T-helper 9 cell (primary cell): ENCODE data around the gene JMJD6.
A peak's percentile ranks its signal among the peaks of the same experiment; 100 is the strongest.

Experiments
- DNase-seq: peaks from one replicate; pipeline ENCODE4 v3.0.0-alpha.2; 2020

The JMJD6 gene

DNA sequence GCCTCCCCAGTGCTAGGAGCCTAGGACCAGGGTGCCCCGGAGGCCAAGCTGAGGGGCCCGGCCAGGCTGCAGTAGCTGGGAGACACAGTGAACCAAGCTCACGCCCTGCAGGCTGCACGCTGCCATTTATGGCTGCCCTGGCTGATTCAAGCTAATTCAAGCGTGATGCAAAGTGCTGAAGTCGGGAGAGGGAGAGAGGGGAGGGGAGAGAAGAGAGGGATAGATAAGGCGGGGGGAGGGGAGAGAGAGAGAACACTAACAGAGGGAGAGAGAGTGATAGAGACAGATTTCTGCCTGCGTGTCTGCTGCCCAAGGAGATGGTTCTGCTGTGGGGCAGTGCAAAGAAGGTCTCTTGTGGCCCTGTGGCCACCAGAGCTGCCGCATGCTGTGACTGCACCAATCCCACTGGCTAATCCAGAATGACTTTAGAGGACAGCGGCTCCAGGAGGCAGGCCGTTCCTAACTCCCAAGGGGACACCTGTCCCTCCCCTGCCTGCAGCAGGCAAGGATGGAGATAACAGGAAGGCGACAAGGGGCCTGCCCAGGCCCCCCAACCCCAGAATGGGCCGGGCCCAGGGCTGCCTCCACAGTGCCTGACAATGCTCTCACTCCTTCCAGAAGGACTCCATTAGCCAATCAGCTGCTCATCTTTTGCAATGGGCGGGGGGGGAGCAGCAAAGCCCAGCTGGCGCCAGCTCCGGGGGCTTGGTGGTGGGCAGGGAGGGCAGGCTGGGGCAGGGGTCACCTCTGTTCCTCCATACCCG lies 28.5 kb downstream of the JMJD6 start:
- DNase-seq, result no peak

DNA sequence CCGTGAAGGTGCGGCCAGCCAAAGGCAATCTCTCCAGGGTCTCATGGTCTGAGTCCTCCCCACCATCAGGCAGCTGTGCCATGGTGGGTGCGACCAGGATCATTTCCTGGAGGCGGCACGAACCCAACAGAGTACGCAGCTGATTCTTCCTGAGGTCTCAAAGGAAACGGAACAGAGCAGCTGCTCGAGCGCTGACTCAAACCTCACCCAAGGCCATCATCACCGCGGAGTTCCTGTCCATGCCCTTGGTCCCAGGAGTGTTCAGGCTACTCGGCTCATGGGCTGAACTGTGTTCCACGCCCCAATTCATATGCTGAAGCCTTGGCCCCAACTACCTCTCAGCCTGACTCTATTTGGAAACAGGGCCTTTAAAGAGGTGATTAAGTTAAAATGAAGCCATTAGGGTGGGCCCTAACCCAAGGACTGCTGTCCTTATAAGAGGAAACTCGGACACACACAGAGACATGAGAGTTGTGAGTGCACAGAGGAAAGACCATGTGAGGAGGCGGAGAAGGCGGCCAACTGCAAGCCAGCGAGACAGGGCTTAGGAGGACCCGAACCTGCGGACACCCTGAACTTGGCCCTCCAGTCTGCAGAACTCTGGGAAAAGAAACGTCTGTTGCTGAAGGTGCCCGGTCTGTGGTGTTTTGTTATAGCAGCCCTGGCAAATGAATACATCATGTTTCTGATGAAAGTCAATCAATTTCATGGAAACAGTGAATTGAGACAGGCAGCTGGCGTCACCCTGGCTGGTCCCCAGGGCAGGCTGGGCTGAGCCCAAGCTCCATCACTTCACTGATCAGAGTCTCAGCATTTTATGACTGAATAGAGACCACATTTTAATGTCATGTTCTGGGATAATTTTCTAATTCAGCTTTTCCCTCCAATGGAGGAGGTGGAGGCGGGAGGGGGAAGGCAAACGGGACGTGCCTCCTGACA lies 29.4 kb downstream of the JMJD6 start:
- DNase-seq, result no peak

DNA sequence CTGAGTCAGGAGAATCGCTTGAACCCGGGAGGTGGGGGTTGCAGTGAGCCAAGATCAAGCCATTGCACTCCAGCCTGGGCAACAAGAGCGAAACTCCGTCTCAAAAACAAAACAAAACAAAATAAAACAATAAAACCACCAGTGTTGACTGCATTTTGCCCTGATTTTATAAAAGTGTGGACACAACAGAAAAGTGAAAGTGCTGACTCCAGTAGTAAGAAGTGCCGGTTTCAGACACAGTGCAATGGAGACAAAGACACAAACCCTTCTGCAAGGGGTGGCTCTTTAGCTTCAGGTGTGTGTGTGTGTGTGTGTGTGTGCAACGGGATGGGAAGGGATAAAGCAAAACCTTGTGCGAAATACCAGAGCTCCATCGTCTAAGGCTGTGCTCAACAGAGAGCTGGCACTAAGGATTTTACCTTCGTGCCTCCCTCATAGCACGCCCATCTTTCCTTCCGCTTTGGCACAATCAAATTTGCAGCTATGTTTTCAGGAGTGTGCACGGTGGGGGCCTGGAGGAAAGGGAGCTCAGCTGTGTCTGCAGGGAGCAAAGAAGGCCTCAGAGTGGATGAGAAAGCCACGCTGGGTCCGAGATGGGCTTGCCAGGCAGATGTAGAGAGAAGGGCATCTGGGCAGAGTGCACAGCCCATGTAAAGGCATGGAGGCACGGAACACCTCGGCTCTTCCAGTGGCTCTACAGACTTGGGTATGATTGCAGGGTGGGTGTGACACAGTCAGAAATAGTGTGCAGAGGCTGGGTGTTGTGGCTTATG lies 31.2 kb downstream of the JMJD6 start:
- no peak for DNase-seq

DNA sequence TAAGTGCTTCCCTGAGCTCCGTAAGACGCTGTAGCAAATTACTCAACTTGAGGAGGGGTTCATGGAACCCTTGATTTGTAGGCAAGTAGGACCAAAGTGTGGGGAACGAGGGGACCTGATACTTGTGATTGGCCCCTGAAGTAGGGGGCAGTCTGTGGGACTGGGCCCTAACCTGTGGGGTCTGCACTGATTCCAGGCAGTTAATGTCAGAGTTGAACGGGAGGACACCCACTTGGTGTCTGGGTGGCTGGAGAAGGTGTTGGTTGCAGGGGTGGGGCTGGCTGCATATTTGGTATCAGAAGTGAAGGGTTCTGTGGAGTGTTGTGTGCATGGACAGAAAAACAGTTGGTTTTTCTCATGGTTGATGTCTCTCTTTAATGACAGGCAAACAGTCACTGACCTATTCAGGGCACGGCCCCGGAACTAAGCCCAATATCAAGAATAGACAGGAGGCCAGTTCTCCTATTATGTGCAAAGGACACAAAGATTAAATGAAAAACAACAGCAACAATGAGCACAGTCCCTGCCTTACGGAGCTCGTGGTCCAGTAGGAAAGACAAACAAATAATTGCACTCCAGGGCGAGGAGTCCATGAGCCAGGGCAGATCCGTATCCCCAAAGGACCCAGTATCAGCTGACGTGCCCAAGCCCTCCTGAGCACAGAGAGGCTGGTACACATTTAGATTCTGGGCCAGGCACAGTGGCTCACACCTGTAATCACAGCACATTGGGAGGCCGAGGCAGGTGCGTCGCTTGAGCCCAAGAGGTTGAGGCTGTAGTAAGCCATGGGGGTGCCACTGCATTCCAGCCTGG lies 34.8 kb downstream of the JMJD6 start:
- no peak for DNase-seq

DNA sequence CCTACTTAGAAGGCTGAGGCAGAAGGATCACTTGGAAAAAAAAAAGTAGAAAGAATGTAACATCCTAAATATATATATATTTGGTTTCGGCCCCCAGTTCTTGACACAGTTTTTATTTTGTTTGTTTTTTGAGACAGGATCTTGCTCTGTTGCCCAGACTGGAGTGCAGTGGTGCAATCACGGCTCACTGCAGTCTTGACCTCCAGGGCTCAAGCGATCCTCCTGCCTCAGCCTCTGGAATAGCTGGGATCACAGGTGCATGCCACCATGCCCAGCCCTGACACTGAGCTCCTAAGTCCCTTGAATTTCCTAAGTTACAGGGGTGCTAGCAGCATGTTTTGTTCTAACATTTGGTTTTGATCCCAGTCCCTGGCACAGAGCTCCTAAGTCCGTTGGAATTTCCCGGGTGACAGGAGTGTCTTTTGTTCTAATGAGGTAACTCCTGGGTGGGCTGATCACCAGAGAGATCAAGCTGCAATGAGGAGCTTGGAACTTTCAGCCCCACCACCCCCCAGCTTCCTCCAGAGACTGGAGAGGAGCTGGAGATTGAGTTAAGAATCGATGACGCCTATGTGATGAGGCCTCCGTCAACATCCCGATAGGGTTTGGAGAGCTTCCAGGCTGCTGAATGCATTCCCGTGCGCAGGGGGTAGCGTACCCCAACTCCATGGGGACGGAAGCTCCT lies 35.7 kb downstream of the JMJD6 start:
- no peak for DNase-seq

DNA sequence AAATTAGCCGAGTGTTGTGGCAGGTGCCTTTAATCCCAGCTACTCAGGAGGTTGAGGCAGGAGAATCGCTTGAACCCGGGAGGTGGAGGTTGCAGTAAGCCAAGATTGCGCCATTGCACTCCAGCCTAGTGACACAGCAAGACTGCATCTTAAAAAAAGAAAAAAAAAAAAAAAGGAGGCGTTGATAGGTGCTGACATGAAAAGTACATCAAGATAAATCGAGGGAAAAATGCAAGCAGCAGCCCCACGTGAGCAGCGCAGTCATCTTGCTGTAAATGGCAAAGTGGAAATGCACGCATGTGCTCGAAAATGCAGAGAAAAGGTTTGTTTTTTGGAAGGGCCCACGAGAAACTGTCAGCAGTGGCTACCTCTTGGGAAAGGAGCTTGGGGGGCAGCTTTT lies 36.5 kb downstream of the JMJD6 start:
- no peak for DNase-seq

DNA sequence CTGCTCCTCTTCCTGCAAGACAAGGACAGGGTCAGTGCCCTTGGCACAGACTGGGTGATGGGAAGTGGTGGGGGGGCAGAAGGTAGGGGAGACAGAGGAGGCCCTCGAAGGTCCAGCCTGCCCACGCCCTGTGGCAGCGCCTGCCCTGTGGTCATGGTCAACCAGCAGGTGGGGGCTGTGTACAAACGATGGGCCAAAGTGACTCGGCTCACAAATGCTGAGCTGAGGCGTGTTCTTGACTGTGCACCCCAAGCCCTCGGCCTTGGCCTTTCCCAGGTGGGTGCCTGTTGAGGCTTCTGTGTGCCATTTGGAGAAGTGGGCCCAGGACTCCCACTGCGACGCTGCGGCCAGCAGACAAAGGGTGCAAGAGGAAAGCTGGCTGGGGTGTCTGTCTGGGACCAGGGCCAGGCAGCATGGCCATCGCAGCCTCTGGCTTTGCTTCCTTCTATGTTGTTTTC lies 38.2 kb downstream of the JMJD6 start:
- DNase-seq, result no peak

DNA sequence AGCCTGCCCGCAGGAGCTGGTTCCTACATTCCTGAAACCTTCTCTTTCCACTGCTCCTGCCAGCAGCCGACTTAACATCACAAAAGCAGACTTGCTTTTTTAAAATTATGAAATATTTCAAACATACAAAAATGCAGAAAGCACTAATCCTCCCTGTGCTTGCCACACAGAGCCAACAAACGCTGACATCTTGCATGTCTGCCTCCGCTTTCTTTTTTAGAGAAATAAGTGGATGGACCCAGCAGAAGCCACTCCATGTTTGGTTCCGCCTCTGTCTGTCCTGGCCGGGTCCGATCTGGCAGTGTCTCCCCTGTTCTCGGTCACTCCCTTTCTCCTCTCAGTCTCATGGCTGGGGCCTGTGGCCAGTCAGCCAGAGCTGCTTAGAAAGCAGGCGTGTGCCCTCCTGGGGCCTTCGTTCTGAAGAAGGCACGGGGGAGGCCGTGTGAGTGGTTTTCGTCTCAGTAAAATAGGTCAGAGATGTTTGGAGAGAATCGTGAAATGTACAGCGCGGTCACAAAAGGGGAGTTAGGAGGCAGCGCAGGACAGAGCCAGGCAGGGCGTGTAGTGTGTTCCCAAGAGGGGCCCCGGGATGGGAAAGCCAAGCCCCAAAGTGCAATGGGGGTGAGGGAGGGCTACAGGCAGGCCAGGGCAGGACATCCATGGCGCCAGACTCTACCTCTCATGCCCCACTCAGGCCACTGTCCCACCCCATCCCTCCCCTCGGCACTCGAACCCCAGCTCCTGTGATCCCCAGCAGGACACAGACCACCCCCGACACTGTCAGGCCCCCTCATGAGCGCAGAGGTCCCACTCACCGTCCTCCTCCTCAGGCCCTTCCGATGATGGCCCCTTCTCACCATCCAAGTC lies 38.9 kb downstream of the JMJD6 start:
- no peak for DNase-seq

DNA sequence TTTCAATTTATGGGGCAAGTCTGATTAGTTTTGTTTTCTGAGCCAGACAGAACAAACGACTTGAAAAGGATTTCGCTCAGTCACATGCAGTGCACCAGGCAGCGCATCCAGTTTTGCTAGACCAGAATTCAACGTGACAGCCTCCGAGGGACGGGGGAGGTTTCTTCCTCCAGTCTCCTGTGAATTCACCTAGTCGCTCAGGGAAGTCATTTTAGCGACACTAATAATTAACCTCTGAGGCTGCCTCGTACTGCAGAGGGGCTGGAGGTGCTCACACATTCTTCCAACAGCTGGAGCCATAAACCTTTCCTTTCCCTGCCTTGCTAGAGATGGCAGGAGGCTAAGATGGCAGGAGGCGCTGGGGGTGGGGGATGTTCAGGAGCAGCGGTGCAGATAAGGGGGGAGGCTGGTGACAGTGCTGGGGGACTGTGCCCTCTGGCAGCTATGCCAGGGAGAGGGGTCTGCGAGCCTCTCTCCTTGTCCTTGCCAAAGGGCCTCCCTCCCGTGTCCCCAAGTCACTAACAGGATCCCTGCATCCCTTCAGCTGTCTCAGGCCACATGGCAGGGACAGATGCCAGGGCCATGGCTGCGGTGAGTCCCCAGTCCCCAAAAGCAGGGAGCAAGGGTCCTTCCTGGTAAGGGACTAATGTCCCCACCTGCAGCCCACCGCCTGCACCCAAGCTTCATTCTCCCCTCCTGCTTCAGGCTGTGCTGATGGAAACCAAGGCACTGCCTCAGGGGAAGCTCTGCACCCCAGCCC lies 39.7 kb downstream of the JMJD6 start:
- DNase-seq, result no peak

DNA sequence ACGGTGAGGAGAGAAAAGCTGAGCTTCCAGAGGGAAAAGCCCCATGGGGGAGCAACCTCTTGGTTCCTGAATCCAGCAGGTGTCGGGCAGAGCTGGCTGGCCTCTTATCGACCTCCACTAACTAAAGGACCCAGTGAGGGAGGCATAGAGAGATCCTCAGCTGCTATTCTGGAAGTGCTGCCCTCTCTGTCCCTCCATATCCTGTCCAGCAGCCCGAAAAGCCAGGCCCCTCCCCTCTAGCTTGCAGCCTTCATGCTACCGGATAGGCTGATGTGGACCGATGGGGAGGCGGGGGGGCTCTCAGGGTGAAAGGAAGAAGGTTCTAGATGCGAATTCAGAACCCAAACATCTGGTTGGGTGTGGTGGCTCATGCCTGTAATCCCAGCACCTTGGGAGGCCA lies 40.6 kb downstream of the JMJD6 start:
- DNase-seq, result no peak

DNA sequence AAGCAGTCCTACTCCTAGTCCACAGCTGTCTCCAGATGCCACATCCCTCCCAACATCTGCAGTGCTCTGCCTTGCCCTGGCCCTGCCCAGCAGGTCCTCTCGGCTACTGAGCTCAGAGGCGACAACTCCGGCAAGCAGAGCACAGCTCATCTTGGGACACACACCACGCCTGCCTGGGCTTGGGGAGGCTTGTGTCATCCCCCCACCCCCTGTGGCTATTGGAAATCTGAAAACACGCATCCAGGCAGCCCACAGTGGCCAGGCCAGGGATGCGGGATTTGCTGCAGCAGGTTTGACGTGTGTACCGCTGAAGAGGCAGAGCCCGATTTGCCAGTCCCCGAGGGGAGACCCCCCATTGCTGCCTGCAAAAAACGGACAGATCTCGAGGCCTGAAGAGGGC lies 41.0 kb downstream of the JMJD6 start:
- DNase-seq, result no peak

DNA sequence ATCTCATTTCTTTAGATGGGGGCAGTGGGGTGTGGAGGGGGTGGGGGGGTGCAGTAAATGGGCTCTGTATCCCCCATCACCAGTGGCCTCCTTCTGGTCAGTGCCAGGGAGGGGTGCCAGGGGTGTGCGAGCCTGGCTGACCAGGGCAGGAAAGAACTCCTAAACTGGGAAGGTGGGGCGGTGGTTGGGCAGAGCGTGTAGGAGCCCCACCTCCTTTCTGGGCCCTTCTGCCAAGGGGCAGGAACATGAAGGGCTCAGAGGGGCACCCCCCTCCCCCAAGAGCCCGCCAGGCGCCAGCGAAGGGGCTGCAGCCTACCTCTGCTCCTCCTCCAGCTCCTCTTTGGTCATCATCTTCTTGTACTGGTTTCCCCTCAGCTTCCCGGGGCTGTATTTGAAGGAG lies 41.6 kb downstream of the JMJD6 start:
- no peak for DNase-seq

DNA sequence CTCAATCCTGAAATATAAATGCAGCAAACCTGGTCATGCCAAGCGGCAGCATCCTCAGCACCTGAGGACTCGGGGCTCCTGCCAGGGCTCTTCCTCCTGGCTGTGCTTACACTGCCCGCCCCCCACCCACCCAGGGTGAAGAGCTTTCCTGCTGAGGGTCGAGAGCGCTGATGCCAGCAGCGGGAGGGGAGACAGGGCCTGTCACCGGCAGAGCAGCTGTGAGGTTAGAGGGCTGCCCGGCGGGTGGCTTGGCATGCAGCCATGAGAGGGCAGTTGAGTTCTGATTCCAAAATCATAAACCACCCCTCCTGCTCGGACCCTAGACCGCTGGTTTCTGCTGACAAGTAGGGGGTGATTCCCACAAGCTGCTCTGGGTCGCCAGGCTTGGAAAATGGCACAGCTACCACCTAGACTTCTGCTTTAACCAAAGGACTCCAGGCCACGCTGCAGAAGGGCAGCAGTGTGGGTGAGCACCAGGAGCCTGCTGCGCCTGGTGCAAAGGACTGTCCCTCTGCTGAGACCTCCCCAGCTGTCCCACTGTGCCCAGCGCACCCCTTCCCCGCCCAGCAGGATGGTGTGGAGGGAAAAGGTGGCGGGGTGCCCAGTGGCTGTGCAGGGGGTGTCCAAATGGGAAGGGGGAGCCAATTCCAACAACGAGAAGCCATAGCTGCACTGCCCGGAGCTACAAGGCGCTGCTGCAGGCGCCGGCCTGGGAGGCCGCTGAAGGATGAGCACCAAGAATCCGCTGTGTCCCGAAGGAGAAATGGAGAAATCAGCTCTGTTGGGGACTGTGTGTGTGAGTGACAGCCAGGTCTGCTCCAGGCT lies 42.3 kb downstream of the JMJD6 start:
- no peak for DNase-seq

DNA sequence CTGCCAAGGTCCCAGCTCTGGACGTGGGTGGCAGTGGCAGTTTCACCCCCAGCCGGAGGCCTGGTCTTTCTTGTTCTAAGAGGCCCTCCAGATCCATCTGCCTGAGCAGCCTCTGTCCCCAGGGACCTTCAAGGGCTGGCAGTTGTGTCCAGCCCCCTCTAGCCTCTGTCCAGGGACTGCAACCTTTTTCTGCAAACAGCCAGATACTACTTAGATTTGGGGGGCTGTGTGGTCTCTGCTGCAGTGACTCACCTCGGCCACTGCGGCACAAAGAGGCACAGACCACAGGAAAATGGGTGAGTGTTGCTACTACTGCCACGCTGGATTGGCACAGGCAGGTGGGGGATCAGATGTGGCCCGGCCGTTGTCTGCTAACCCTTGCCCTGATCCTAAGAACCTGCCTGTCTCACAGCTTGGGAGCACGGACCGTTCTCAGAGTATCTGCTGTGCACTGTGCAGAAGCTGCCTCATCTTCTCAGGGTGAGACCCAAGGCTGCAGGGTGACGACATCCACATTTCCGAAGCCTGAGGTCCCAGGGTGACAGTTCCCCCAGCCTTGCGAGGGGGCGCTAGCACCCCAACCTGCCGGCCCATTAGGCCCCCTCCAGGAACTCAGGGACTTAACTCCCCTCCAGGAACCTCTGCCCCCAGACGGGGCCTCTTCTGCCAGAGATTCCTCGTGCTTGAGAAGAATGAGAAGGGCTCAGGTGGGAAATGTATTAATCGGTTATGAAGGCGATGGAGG lies 43.2 kb downstream of the JMJD6 start:
- no peak for DNase-seq

DNA sequence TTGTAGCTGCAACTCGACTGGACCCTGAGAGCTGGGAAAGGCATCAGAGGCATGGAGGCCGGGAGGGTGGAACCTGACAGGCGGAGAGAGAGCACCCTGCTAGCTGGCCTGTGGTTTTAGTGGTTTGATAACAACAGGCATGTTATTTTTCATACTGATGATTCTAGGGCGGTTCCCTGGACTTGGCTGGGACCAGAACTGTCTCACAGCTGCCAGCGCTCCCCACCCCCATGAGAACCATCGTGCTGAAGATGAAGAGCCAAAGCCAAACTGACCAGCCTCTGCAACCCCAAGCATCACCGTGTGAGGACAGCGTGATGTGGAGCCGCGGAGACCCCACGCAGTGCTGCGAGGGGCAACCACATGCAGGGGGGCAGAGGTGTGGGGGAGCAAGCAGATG lies 44.1 kb downstream of the JMJD6 start:
- no peak for DNase-seq

DNA sequence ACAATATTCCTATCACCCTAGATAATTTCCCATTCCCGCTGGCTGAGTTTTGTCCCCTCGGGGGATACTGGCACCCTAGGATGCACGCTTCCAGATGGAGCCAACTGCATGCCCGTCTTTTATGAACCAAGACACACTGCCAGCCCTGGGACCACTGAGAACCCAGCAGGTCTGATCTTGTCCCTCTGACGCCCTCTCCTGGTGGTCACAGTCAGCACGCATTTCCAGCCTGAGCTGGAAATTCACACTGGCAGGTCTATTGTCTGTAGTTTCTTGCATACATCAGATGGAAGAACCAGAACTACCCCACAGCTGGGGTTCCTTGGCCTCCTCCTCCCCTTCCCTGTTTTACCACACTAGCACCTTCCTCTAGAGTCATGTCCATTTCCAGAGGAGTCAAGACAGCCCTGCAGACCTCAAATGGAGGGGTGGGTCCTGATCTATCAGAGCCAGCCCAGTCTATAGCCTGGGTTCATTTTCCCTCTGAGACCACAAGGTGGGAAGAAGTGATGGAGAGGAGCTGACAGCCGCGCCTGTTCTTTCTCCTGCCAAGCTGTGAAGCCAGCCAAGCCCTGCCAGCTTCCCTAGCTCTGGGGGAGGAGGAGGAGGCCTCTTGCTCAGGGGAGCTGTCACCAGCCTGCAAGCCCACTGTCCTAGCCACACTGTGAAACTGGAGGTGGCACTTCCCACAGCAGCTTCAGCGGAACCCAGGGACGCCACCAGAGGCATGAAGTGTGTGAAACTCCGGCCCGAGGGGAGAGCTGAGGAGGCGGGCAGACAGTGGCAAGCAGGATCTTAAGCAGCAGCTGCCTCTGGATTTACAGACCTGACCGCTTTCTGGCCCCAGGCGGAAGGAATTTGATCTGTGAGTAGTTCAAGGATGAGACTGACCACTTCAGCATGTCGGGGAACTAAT lies 44.9 kb downstream of the JMJD6 start:
- peak; percentile 63 for DNase-seq

DNA sequence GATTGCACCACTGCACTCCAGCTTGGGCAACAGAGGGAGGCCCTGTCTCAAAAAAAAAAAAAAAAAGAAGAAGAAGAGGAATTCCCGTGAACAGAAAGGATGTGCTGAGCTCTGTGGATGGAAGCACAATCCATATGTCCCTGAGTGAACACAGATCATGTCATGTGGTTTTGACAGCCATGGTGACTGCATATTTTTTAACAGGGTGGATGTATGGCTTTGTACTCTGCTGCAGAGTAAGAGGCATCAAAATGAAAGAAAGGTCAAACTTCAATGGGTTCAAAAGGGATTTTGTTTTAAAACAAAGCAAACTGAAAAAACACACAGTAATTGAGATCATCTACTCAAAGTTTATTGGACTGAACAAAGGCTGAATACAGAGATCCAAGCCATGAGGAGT lies 47.2 kb downstream of the JMJD6 start:
- DNase-seq, result no peak
